T-helper 22 cell (primary cell): ENCODE results near the gene FOLR3.
A peak's percentile ranks its signal among the peaks of the same experiment; 100 is the strongest.
"Not testable (repeated sequence)": the region's sequence is repeated elsewhere in the genome, so short reads cannot be mapped to it uniquely, and the experiment has no call there.

Experiments used
- DNase-seq: peaks from one replicate; pipeline ENCODE4 v3.0.0-alpha.2; 2020; ENCODE audit warnings: low read depth

The FOLR3 gene

GRCh38 chr11:72135473-72135872 lies at the start of gene FOLR3:
FOLR3 (plus strand) TSS chr11:72135725; CDS start chr11:72135953, 228 bp downstream.
- DNase-seq: not testable (repeated sequence)

GRCh38 chr11:72088076-72088808 lies 47.3 kb upstream of the FOLR3 start:
- no peak for DNase-seq

- DNase-seq: peak; percentile 27
These were observed 44.2 kb upstream of the FOLR3 start for GRCh38 chr11:72091292-72091691.

- DNase-seq: no peak
These were observed 36.8 kb upstream of the FOLR3 start for GRCh38 chr11:72098741-72099140.

GRCh38 chr11:72100009-72100408 lies 35.5 kb upstream of the FOLR3 start:
- no peak for DNase-seq

GRCh38 chr11:72100462-72100861 lies 35.1 kb upstream of the FOLR3 start:
- no peak for DNase-seq

GRCh38 chr11:72102162-72102561 lies 33.4 kb upstream of the FOLR3 start:
- DNase-seq: no peak

- DNase-seq: no peak
These were observed 32.9 kb upstream of the FOLR3 start for GRCh38 chr11:72102631-72102945.

- peak; percentile 94 for DNase-seq
These were observed 32.4 kb upstream of the FOLR3 start, which contains the start of gene LAMTOR1 for GRCh38 chr11:72102946-72103753. LAMTOR1 (minus strand) TSS chr11:72103297; CDS start chr11:72103224, 73 bp downstream.

- DNase-seq: no peak
These were observed 31.8 kb upstream of the FOLR3 start for GRCh38 chr11:72103754-72104167.

- no peak for DNase-seq
These were observed 29.6 kb upstream of the FOLR3 start, which contains the start of gene TOMT for GRCh38 chr11:72105888-72106287. TOMT (plus strand) TSS chr11:72105924; CDS start chr11:72105952, 28 bp downstream.

- no peak for DNase-seq
These were observed 24.0 kb upstream of the FOLR3 start for GRCh38 chr11:72111300-72112142.

- peak; percentile 97 for DNase-seq
These were observed 23.2 kb upstream of the FOLR3 start, which contains the start of gene ANAPC15 for GRCh38 chr11:72112143-72112977. ANAPC15 (minus strand) TSS chr11:72112695; CDS start chr11:72111276, 1,419 bp downstream.

GRCh38 chr11:72112978-72113808 lies 22.3 kb upstream of the FOLR3 start:
- DNase-seq: no peak

- no peak for DNase-seq
These were observed 21.0 kb upstream of the FOLR3 start for GRCh38 chr11:72114570-72114969.

- no peak for DNase-seq
These were observed 19.3 kb upstream of the FOLR3 start for GRCh38 chr11:72116019-72116755.

GRCh38 chr11:72119198-72119597 lies 16.3 kb upstream of the FOLR3 start:
- DNase-seq: no peak

- DNase-seq: no peak
These were observed 14.6 kb upstream of the FOLR3 start for GRCh38 chr11:72120930-72121329.

- no peak for DNase-seq
These were observed 12.9 kb upstream of the FOLR3 start for GRCh38 chr11:72122607-72123006.
